Loucy (cell line): ENCODE data around the gene DNAL4.

ENCODE experiments used
- CTCF ChIP-seq: fragments of 200-600 bp; sonication (generic); conservative IDR thresholded peaks from 2 replicates; pipeline ENCODE4 v1.5.1; 2014; ENCODE audit warnings: mild to moderate bottlenecking, antibody characterized with exemption, low read length
- EZH2phosphoT487 ChIP-seq: fragments of 200-600 bp; IDR thresholded peaks from 2 replicates; pipeline ENCODE4 v1.6.1; 2018; ENCODE audit warnings: antibody characterized with exemption, mild to moderate bottlenecking, moderate library complexity, borderline replicate concordance

- TF ChIP-seq CTCF (no peak), EZH2phosphoT487 (no peak)
Measured at GRCh38 chr22:38740116-38740723, 53.7 kb downstream of the DNAL4 start.
